Measurements from ENCODE around the gene PHEX.

DNA sequence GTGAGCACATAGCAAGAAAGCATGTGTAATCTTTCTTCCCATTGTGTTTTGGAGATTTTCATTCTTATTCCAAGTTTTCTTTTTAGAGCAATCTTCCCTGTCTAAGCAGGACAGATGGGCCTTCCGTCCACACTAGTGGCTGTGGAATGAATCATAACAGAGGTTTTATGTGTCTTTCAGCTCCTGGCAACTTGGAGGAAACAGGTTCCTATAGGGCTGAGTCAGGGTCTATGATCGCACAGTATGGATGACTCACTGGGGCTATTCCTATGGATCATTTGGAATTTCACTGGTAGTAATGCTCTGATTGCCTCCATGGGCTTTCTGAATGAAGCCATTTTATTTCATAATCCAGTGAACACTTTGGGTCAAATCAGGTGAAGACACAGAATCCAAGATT is 188.8 kb downstream of the PHEX start:
- TF ChIP-seq, protein P1, sequence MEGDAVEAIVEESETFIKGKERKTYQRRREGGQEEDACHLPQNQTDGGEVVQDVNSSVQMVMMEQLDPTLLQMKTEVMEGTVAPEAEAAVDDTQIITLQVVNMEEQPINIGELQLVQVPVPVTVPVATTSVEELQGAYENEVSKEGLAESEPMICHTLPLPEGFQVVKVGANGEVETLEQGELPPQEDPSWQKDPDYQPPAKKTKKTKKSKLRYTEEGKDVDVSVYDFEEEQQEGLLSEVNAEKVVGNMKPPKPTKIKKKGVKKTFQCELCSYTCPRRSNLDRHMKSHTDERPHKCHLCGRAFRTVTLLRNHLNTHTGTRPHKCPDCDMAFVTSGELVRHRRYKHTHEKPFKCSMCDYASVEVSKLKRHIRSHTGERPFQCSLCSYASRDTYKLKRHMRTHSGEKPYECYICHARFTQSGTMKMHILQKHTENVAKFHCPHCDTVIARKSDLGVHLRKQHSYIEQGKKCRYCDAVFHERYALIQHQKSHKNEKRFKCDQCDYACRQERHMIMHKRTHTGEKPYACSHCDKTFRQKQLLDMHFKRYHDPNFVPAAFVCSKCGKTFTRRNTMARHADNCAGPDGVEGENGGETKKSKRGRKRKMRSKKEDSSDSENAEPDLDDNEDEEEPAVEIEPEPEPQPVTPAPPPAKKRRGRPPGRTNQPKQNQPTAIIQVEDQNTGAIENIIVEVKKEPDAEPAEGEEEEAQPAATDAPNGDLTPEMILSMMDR (IDR thresholded peaks at IDR 0.05 in 4 of 5, conservative IDR thresholded peaks at IDR 0.05 in 1 of 5), result no peak
- TF ChIP-seq POLR2A (IDR thresholded peaks at IDR 0.05), result no peak

Data from gastrocnemius medialis (tissue), 4 donors.